ENCODE data around the gene CCDC73. TPM values are rescaled to one million over a fixed set of nuclear protein-coding genes. Genes with fewer than 3 reads are reported as not detected.
"Not testable (repeated sequence)": the region's sequence is repeated elsewhere in the genome, so short reads cannot be mapped to it uniquely, and the experiment has no call there.

The CCDC73 gene
- total RNA-seq, 1 donor from 2014 or later: 0.09 TPM

DNA sequence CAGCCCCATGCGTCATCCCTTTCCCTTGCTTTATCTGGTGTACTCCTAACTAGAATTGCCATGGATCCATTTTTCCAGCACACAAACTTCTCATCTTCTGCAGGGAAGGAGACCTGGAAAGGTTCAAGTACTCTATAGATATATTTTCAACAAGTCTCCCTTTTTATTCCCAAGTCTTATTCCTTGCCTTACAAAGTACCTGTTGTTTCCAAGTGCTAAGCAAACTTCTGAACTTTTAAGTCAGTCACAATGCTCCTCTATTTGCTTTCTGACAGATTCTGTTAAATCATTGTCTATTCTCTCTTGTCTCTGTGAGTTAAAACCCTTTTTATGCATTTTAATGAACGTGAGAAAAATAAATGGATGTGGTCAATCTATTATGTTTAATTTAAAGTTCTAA lies 20.4 kb downstream of the CCDC73 start:
- intact Hi-C loops (cut with DNase I): no loop called here
- Histone ChIP-seq H3K36me3 (no peaks in the 10 kb centered on the region), H3K4me1 (no peaks in the 10 kb centered on the region), H3K27me3 (ENCODE audit: low read depth) (no peaks in the 10 kb centered on the region), H3K27ac (no peak overlapping the region), H3K9me3 (no peaks in the 10 kb centered on the region), H3K4me3 (no peak overlapping the region)
- TF ChIP-seq, protein P1, sequence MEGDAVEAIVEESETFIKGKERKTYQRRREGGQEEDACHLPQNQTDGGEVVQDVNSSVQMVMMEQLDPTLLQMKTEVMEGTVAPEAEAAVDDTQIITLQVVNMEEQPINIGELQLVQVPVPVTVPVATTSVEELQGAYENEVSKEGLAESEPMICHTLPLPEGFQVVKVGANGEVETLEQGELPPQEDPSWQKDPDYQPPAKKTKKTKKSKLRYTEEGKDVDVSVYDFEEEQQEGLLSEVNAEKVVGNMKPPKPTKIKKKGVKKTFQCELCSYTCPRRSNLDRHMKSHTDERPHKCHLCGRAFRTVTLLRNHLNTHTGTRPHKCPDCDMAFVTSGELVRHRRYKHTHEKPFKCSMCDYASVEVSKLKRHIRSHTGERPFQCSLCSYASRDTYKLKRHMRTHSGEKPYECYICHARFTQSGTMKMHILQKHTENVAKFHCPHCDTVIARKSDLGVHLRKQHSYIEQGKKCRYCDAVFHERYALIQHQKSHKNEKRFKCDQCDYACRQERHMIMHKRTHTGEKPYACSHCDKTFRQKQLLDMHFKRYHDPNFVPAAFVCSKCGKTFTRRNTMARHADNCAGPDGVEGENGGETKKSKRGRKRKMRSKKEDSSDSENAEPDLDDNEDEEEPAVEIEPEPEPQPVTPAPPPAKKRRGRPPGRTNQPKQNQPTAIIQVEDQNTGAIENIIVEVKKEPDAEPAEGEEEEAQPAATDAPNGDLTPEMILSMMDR (IDR thresholded peaks at IDR 0.05): no peak
- no peak for ATAC-seq
- DNase-seq: no peak

DNA sequence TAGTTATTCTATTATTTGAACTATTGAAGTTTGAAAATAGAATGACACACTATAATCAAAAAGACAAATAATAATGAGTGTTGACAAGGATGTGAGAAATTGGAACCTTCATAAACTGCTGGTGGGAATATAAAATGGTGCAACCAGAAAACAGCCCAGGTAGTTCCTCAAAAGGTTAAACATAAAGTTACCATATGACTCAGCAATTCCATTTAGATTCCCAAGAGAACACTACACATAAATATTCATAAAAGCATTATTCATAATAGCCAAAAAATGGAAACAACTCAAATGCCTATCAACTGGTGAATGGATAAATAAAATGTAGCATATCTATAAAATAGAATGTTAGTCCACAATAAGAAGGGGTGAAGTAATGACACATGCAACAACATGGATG lies 21.7 kb downstream of the CCDC73 start:
- Histone ChIP-seq H3K4me1 (no peaks in the 10 kb centered on the region), H3K27me3 (ENCODE audit: low read depth) (no peaks in the 10 kb centered on the region), H3K9me3 (no peaks in the 10 kb centered on the region), H3K36me3 (no peaks in the 10 kb centered on the region), H3K27ac (no peak overlapping the region), H3K4me3 (no peak overlapping the region)
- TF ChIP-seq, protein P1 (IDR thresholded peaks at IDR 0.05): no peak
- ATAC-seq (no peak), DNase-seq (no peak)
- intact Hi-C loops (cut with DNase I): no loop called here

DNA sequence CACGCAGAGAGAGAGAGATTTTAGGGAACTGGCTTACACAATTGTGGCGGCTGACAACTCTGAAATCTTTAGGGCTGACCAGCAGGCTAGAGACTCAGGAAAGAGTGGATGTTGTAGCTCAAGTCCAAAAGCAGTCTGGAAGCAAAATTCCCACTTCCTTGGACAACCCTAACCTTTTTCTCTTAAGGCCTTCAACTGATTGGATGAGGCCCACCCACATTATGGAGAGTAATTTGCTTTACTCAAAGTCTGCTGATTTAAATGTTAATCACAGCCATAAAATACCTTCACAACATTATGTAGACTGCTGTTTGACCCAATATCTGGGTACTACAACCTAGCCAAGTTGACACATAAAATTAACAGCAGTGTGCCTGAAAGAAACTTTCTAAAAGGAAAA lies 32.7 kb downstream of the CCDC73 start:
- intact Hi-C loops (cut with DNase I); ATAC-seq: not testable (repeated sequence)

DNA sequence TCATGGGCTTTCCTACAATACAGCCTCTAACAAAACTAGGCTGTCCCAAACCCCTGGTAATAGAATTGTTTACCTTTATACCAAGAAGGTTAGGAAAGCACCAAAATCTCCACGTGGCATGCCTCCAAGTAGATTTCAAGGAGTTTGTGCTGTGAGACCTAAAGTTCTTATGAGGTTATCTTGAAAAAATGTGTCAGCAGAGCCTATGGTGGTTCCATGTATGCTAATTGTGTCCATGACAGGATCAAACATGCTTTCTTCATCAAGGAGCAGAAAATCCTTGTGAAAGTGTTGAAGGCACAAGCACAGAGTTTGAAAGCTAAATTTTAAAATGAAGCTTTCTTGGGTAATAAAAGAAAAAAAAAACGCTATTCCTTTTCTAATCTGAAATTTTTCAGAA lies 36.2 kb downstream of the CCDC73 start:
- no peak for ATAC-seq
- no peaks in the 10 kb centered on the region for H3K4me1 ChIP-seq
- intact Hi-C loops (cut with DNase I): no loop called here
- no peak overlapping the region for H3K4me3 ChIP-seq
- H3K9me3 ChIP-seq: no peaks in the 10 kb centered on the region
- H3K36me3 ChIP-seq: no peaks in the 10 kb centered on the region
- no peaks in the 10 kb centered on the region for H3K27me3 ChIP-seq (ENCODE audit: low read depth)
- TF ChIP-seq, protein P1 (IDR thresholded peaks at IDR 0.05): no peak
- DNase-seq: no peak
- no peak overlapping the region for H3K27ac ChIP-seq

More for the DNA sequence above, 32.7 kb downstream of the CCDC73 start:
- H3K4me3 ChIP-seq; H3K27ac ChIP-seq; DNase-seq; H3K27me3 ChIP-seq (ENCODE audit: low read depth); H3K36me3 ChIP-seq; H3K9me3 ChIP-seq; H3K4me1 ChIP-seq: not testable (repeated sequence)

DNA sequence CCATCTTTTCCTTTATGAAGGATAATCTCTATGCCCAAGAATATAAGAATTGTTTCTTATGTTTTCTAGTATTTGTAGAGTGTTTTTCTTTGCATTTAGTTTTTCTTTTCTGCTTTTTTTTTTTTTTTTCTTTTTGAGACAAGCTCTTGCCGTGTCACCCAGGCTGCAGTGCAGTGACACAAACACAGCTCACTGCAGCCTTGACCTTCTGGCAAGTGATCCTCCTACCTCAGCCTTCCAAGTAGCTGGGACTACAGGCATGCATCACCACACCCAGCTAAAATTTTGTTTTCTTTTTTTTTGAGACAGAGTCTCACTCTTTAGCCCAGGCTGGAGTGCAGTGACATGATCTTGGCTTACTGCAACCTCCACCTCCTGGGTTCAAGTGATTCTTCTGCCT lies 41.3 kb downstream of the CCDC73 start:
- intact Hi-C loops (cut with DNase I); H3K4me1 ChIP-seq; H3K27ac ChIP-seq; H3K27me3 ChIP-seq (ENCODE audit: low read depth); H3K9me3 ChIP-seq; H3K36me3 ChIP-seq; DNase-seq; ATAC-seq; H3K4me3 ChIP-seq: not testable (repeated sequence)

DNA sequence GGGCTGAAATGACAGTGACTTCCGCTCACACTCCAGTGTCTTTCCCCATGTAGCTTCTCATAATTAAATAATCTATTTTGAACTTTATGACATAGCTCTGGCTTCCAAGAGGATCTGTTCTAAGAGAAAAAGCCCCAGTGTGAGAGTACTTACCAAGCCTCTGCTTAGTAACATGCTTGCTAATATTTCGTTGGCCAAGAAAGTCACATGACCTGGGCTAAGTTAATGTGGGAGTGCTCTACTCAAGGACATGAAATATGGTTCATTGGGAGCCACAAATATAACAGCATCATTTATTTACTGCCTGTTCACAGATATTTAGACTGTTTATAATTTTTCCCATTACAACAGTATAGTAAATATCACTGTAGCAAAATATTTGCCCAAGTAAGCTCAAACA lies 42.5 kb downstream of the CCDC73 start:
- no peaks in the 10 kb centered on the region for H3K27me3 ChIP-seq (ENCODE audit: low read depth)
- no peaks in the 10 kb centered on the region for H3K4me1 ChIP-seq

More for the DNA sequence above, 42.5 kb downstream of the CCDC73 start:
- Histone ChIP-seq H3K4me3 (no peak overlapping the region), H3K27ac (no peak overlapping the region), H3K9me3 (peaks cover 3% of the 10 kb centered on the region), H3K36me3 (no peaks in the 10 kb centered on the region)
- ATAC-seq: no peak
- no peak for DNase-seq
- intact Hi-C loops (cut with DNase I): no loop called here
- TF ChIP-seq, protein P1 (IDR thresholded peaks at IDR 0.05): no peak
